ENCODE data around the gene B9D1.

Gene B9D1

GRCh38 chr17:19304209-19304608 is 58.3 kb downstream of the B9D1 start:
- peak; percentile 68 for DNase-seq (ENCODE audit: low read depth)
- H3K4me3 ChIP-seq (ENCODE audit: low read depth, low read length) = no peak overlapping the region
- TF ChIP-seq CTCF (conservative IDR thresholded peaks at IDR 0.05; ENCODE audit: low read depth, low read length) = no peak

- DNase-seq (ENCODE audit: low read depth) = no peak
- H3K4me3 ChIP-seq (ENCODE audit: low read depth, low read length) = no peak overlapping the region
- no peak for TF ChIP-seq CTCF (conservative IDR thresholded peaks at IDR 0.05; ENCODE audit: low read depth, low read length)
Observed at GRCh38 chr17:19303367-19303776, 59.2 kb downstream of the B9D1 start.

GRCh38 chr17:19302791-19303331 is 59.7 kb downstream of the B9D1 start:
- H3K4me3 ChIP-seq (ENCODE audit: low read depth, low read length) = no peak overlapping the region
- no peak for DNase-seq (ENCODE audit: low read depth)
- TF ChIP-seq CTCF (conservative IDR thresholded peaks at IDR 0.05; ENCODE audit: low read depth, low read length) = no peak

- DNase-seq (ENCODE audit: low read depth) = no peak
- no peak overlapping the region for H3K4me3 ChIP-seq (ENCODE audit: low read depth, low read length)
- TF ChIP-seq CTCF (conservative IDR thresholded peaks at IDR 0.05; ENCODE audit: low read depth, low read length) = no peak
Observed at GRCh38 chr17:19301973-19302372, 60.5 kb downstream of the B9D1 start.

- no peak for DNase-seq (ENCODE audit: low read depth)
- H3K4me3 ChIP-seq (ENCODE audit: low read depth, low read length) = no peak overlapping the region
- no peak for TF ChIP-seq CTCF (conservative IDR thresholded peaks at IDR 0.05; ENCODE audit: low read depth, low read length)
Observed at GRCh38 chr17:19301274-19301951, 61.1 kb downstream of the B9D1 start.

- TF ChIP-seq CTCF (conservative IDR thresholded peaks at IDR 0.05; ENCODE audit: low read depth, low read length) = no peak
- DNase-seq (ENCODE audit: low read depth) = no peak
- H3K4me3 ChIP-seq (ENCODE audit: low read depth, low read length) = no peak overlapping the region
Observed at GRCh38 chr17:19299866-19300265, 62.7 kb downstream of the B9D1 start.

GRCh38 chr17:19299214-19299747 is 63.2 kb downstream of the B9D1 start:
- no peak overlapping the region for H3K4me3 ChIP-seq (ENCODE audit: low read depth, low read length)
- TF ChIP-seq CTCF (conservative IDR thresholded peaks at IDR 0.05; ENCODE audit: low read depth, low read length) = no peak
- no peak for DNase-seq (ENCODE audit: low read depth)
